Aorta (tissue), 5 donors: ENCODE results near the gene PDE4D. TPM values are rescaled to one million over a fixed set of nuclear protein-coding genes. Genes with fewer than 3 reads are reported as not detected.

Source experiments
- ATAC-seq: fragments of 200-7000 bp; cut with Tn5 transposase; one replicate; pipeline ENCODE4 v1.9.1; 2022; ENCODE audit warnings: moderate library complexity; ENCODE audit not compliant: low FRiP score
- DNase-seq, 2 donors: peaks; one replicate each; pipeline ENCODE4 v3.0.0-alpha.2; 2020
- H3K27ac ChIP-seq, 2 donors: one replicate each; pipeline ENCODE4 v1.5.1; 2013; ENCODE audit warnings: low read length in 2 of 2, mild to moderate bottlenecking in 2 of 2, moderate library complexity in 2 of 2, control low read depth in 1 of 2, inconsistent platforms in 1 of 2, low read depth in 1 of 2
- H3K27me3 ChIP-seq, 2 donors: one replicate each; pipeline ENCODE4 v1.6.1; 2013; ENCODE audit warnings: control low read depth in 1 of 2, low read length in 1 of 2, mild to moderate bottlenecking in 1 of 2, moderate library complexity in 1 of 2; ENCODE audit not compliant: insufficient read depth in 2 of 2, control insufficient read depth in 1 of 2
- H3K36me3 ChIP-seq, 2 donors: one replicate each; pipeline ENCODE4 v1.6.1; 2013; ENCODE audit warnings: control low read depth in 1 of 2, low read length in 1 of 2, mild to moderate bottlenecking in 1 of 2; ENCODE audit not compliant: insufficient read depth in 2 of 2, control insufficient read depth in 1 of 2
- H3K4me1 ChIP-seq, 2 donors: one replicate each; pipeline ENCODE4 v1.6.1; 2013; ENCODE audit warnings: low read length in 2 of 2, control low read depth in 1 of 2, mild to moderate bottlenecking in 1 of 2, moderate library complexity in 1 of 2; ENCODE audit not compliant: insufficient read depth in 2 of 2, control insufficient read depth in 1 of 2
- H3K4me3 ChIP-seq, 2 donors: one replicate each; pipeline ENCODE4 v1.5.1; 2013; ENCODE audit warnings: low read length in 2 of 2, control low read depth in 1 of 2, mild to moderate bottlenecking in 1 of 2
- H3K9me3 ChIP-seq: one replicate; pipeline ENCODE4 v1.6.1; 2013; ENCODE audit warnings: mild to moderate bottlenecking, low read length; ENCODE audit not compliant: control insufficient read depth
- WGBS, 2 donors: extraction: QIAGEN DNeasy Blood & Tissue Kit; methylation state at CpG; one replicate each; pipeline ENCODE4 v1.1.7; 2013; 5-methylcytosine and 5-hydroxymethylcytosine counted together
- intact Hi-C, 2 donors: fragments of 100-400 bp; cut with DNase I; formaldehyde crosslinking; loops; one replicate each; pipeline versions ENCODE4 v1.14.2 to v1.15.0; 2022
- polyA plus RNA-seq, 2 donors: library from polyadenylated mRNA; stranded (reverse); fragments of 200-250 nt; gene quantifications; one replicate each; pipeline ENCODE4 v1.2.3, GENCODE V29; 2013
- total RNA-seq, 2 donors: library from RNA; stranded (reverse); fragmentation: NEBNext Ultra II Directional; extraction: Animal tissue kit (Norgen Biotek cat#: 25700); gene quantifications; one replicate each; pipeline ENCODE4 v1.2.1, GENCODE V29; 2021
- donor health status: healthy with polysubstance abuse.
- donor health status: Bipolar disorder and iron deficiency.
- donor health status: DM: no; HTN: no; CAD: no.
- donor health status: DM: no; HTN: no; CAD: no.
- donor health status: DM: yes; HTN: yes; CAD: no.

The PDE4D gene
- total and polyA plus RNA-seq, 4 donors, result 2.4 to 112 (median 33.3) TPM

GRCh38 chr5:59327191-59327980 is 566.1 kb downstream of the PDE4D start:
- no peak overlapping the region for H3K4me3 ChIP-seq
- DNase-seq, result no peak
- H3K27me3 ChIP-seq, result no peaks in the 10 kb centered on the region
- H3K4me1 ChIP-seq, result no peaks in the 10 kb centered on the region
- no peaks in the 10 kb centered on the region for H3K9me3 ChIP-seq
- no peaks in the 10 kb centered on the region for H3K36me3 ChIP-seq
- 43 to 50% methylated on average over 4 of the region's 4 CpGs for WGBS, 2 donors
- H3K27ac ChIP-seq, result no peak overlapping the region
- no peak for ATAC-seq
- intact Hi-C loops, result no loop called here

- Histone ChIP-seq H3K9me3 (no peaks in the 10 kb centered on the region), H3K36me3 (no peaks in the 10 kb centered on the region), H3K27ac (no peak overlapping the region), H3K27me3 (no peaks in the 10 kb centered on the region), H3K4me1 (no peaks in the 10 kb centered on the region), H3K4me3 (no peak overlapping the region)
- no peak for ATAC-seq
- WGBS, 2 donors, result 84 to 93% methylated on average over 2 of the region's 2 CpGs
- intact Hi-C loops, result no loop called here
- DNase-seq, result no peak
Observed at GRCh38 chr5:59326596-59326995, 566.9 kb downstream of the PDE4D start.

- Histone ChIP-seq H3K9me3 (no peaks in the 10 kb centered on the region), H3K4me3 (no peak overlapping the region), H3K36me3 (no peaks in the 10 kb centered on the region), H3K27me3 (no peaks in the 10 kb centered on the region), H3K4me1 (peaks cover 0 to 2% of the 10 kb centered on the region in 2 donors), H3K27ac (no peak overlapping the region)
- WGBS, 2 donors, result 89 to 92% methylated on average over 2 of the region's 2 CpGs
- no peak for DNase-seq
- ATAC-seq, result no peak
- intact Hi-C loops, result no loop called here
Observed at GRCh38 chr5:59325070-59325469, 568.5 kb downstream of the PDE4D start.

GRCh38 chr5:59322894-59323293 is 570.6 kb downstream of the PDE4D start:
- H3K36me3 ChIP-seq, result no peaks in the 10 kb centered on the region
- intact Hi-C loops, result no loop called here
- H3K27ac ChIP-seq, result no peak overlapping the region
- WGBS, 2 donors, result 95 to 97% methylated on average over 2 of the region's 2 CpGs
- no peak for DNase-seq
- no peak overlapping the region for H3K4me3 ChIP-seq
- H3K4me1 ChIP-seq, result peaks cover 0 to 2% of the 10 kb centered on the region in 2 donors
- no peak for ATAC-seq
- H3K9me3 ChIP-seq, result no peaks in the 10 kb centered on the region
- H3K27me3 ChIP-seq, result no peaks in the 10 kb centered on the region

GRCh38 chr5:59322058-59322457 is 571.5 kb downstream of the PDE4D start:
- Histone ChIP-seq H3K27me3 (no peaks in the 10 kb centered on the region), H3K4me3 (no peak overlapping the region), H3K27ac (no peak overlapping the region), H3K9me3 (no peaks in the 10 kb centered on the region), H3K36me3 (no peaks in the 10 kb centered on the region), H3K4me1 (peaks cover 0 to 2% of the 10 kb centered on the region in 2 donors)
- DNase-seq (no peak), ATAC-seq (no peak)
- intact Hi-C loops, result no loop called here

- H3K9me3 ChIP-seq, result no peaks in the 10 kb centered on the region
- H3K27ac ChIP-seq, result no peak overlapping the region
- ATAC-seq, result no peak
- H3K4me3 ChIP-seq, result no peak overlapping the region
- no peaks in the 10 kb centered on the region for H3K27me3 ChIP-seq
- H3K36me3 ChIP-seq, result no peaks in the 10 kb centered on the region
- no peak for DNase-seq
- 44 to 60% methylated on average over 3 of the region's 3 CpGs for WGBS, 2 donors
- intact Hi-C loops, result no loop called here
- peaks cover 0 to 2% of the 10 kb centered on the region in 2 donors for H3K4me1 ChIP-seq
Observed at GRCh38 chr5:59321642-59322041, 571.9 kb downstream of the PDE4D start.

GRCh38 chr5:59320420-59320819 is 573.1 kb downstream of the PDE4D start:
- Histone ChIP-seq H3K4me3 (no peak overlapping the region), H3K36me3 (no peaks in the 10 kb centered on the region), H3K27me3 (no peaks in the 10 kb centered on the region), H3K27ac (no peak overlapping the region), H3K9me3 (no peaks in the 10 kb centered on the region), H3K4me1 (peaks cover 0 to 2% of the 10 kb centered on the region in 2 donors)
- no peak for DNase-seq
- intact Hi-C loops, result no loop called here
- ATAC-seq, result no peak
- WGBS, 2 donors, result 95 to 99% methylated on average over 2 of the region's 2 CpGs

GRCh38 chr5:59319250-59319649 is 574.3 kb downstream of the PDE4D start:
- peaks cover 0 to 2% of the 10 kb centered on the region in 2 donors for H3K4me1 ChIP-seq

GRCh38 chr5:59317774-59318205 is 575.7 kb downstream of the PDE4D start:
- H3K27ac ChIP-seq, result no peak overlapping the region
- 31 to 33% methylated on average over 4 of the region's 4 CpGs for WGBS, 2 donors
- no peaks in the 10 kb centered on the region for H3K36me3 ChIP-seq
- DNase-seq (no peak), ATAC-seq (no peak)
- intact Hi-C loops, result no loop called here
- H3K4me3 ChIP-seq, result no peak overlapping the region
- no peaks in the 10 kb centered on the region for H3K27me3 ChIP-seq
- no peaks in the 10 kb centered on the region for H3K9me3 ChIP-seq
- peaks cover 0 to 2% of the 10 kb centered on the region in 2 donors for H3K4me1 ChIP-seq

More at GRCh38 chr5:59319250-59319649, 574.3 kb downstream of the PDE4D start:
- DNase-seq (no peak), ATAC-seq (no peak)
- Histone ChIP-seq H3K27ac (no peak overlapping the region), H3K27me3 (no peaks in the 10 kb centered on the region), H3K36me3 (no peaks in the 10 kb centered on the region), H3K4me3 (no peak overlapping the region), H3K9me3 (no peaks in the 10 kb centered on the region)
- intact Hi-C loops, result no loop called here
